ENCODE results near the gene ADORA2A. TPM values are rescaled to one million over a fixed set of nuclear protein-coding genes. Genes with fewer than 3 reads are reported as not detected.

The ADORA2A gene
- total and polyA plus RNA-seq, 10 of the 15 experiments (the other 5 are each of a cell fraction or from before 2014, with no cell fraction given): 0.69 to 31.2 (median 18.3) TPM

DNA sequence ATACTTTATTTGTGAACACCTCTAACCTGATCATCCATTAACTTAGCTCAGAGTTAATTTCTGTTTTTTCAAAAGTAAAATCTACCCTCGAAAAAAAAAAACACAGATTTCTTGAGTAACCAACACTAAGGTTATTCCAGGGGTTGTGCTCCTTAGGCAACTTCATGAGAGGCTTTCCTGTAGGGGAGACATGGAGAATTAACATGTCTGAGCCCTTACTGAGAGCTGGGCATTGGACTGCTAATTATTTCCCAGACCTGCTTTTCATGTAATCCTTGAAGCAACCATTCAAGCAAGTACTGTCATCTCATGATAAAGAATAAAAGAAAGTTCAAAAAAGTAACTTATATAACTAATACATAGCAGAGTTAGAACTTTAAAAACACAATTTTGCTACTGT is 54.2 kb downstream of the ADORA2A start:
- intact Hi-C loops (cut with micrococcal nuclease; ENCODE audit: unreplicated experiment) (no loop called here), in situ Hi-C loops (cut with MboI) (no loop called here)
- Histone ChIP-seq H4K20me1 (ENCODE audit: control insufficient read depth, insufficient read depth) (no peaks in the 10 kb centered on the region), H3K36me3 (ENCODE audit: control insufficient read depth in 2 of 2, insufficient read depth in 2 of 2, low read length in 1 of 2) (no peaks in the 10 kb centered on the region), H3K4me1 (ENCODE audit: control insufficient read depth, insufficient read depth, low read length) (no peaks in the 10 kb centered on the region), H3K4me3 (no peak overlapping the region), H3K4me2 (ENCODE audit: control insufficient read depth, insufficient read depth) (no peak overlapping the region), H2AFZ (ENCODE audit: control insufficient read depth, low read depth, low read length) (no peak overlapping the region), H3K9me3 (replicated peaks; ENCODE audit: control insufficient read depth, insufficient read depth, low read length) (no peaks in the 10 kb centered on the region), H3K27me3 (replicated peaks in 1 of 2; ENCODE audit: control insufficient read depth in 2 of 2, insufficient read depth in 2 of 2, low read length in 1 of 2) (no peaks in the 10 kb centered on the region), H3K27ac (ENCODE audit: control insufficient read depth, insufficient read depth) (no peak overlapping the region), H3K79me2 (ENCODE audit: control insufficient read depth, insufficient read depth, low read length) (no peaks in the 10 kb centered on the region), H3K9ac (ENCODE audit: control insufficient read depth, insufficient read depth, low read length) (no peak overlapping the region)
- RAD21 ChIA-PET (ENCODE audit: unreplicated experiment): interaction anchor here (0.8 kb wide), 1 partner anchor 58 kb away, joined by 5 read pairs; no protein-coding TSS in a partner anchor
- FAIRE-seq: no peak
- ATAC-seq: no peak
- DNase-seq (ENCODE audit: low read depth, low spot score): no peak
- BruUV-seq (replicated peaks): no TSS peak
- no peak for TF ChIP-seq EZH2 (IDR thresholded peaks at IDR 0.05; ENCODE audit: borderline replicate concordance, control insufficient read depth, low read depth, low read length)
- no peak for TF ChIP-seq ZNF274 (IDR thresholded peaks at IDR 0.05; ENCODE audit: insufficient read depth, insufficient read length)
- TF ChIP-seq HDGF (IDR thresholded peaks at IDR 0.05): no peak
- TF ChIP-seq, protein P1, sequence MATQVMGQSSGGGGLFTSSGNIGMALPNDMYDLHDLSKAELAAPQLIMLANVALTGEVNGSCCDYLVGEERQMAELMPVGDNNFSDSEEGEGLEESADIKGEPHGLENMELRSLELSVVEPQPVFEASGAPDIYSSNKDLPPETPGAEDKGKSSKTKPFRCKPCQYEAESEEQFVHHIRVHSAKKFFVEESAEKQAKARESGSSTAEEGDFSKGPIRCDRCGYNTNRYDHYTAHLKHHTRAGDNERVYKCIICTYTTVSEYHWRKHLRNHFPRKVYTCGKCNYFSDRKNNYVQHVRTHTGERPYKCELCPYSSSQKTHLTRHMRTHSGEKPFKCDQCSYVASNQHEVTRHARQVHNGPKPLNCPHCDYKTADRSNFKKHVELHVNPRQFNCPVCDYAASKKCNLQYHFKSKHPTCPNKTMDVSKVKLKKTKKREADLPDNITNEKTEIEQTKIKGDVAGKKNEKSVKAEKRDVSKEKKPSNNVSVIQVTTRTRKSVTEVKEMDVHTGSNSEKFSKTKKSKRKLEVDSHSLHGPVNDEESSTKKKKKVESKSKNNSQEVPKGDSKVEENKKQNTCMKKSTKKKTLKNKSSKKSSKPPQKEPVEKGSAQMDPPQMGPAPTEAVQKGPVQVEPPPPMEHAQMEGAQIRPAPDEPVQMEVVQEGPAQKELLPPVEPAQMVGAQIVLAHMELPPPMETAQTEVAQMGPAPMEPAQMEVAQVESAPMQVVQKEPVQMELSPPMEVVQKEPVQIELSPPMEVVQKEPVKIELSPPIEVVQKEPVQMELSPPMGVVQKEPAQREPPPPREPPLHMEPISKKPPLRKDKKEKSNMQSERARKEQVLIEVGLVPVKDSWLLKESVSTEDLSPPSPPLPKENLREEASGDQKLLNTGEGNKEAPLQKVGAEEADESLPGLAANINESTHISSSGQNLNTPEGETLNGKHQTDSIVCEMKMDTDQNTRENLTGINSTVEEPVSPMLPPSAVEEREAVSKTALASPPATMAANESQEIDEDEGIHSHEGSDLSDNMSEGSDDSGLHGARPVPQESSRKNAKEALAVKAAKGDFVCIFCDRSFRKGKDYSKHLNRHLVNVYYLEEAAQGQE (IDR thresholded peaks at IDR 0.05; ENCODE audit: low read depth, low read length): no peak
- TF ChIP-seq BHLHE40 (IDR thresholded peaks at IDR 0.05; ENCODE audit: borderline replicate concordance in 1 of 2, low read depth in 2 of 2, low read length in 1 of 2): no peak
- no peak for TF ChIP-seq NBN (IDR thresholded peaks at IDR 0.05)
- TF ChIP-seq NR2C1 (IDR thresholded peaks at IDR 0.05): no peak
- CTCF ChIA-PET: interaction anchor here (1.2 to 2.7 kb wide), 6 partner anchors 12 to 58 kb away, joined by 4 to 10 read pairs (median 6); no protein-coding TSS in a partner anchor
- POLR2A ChIA-PET: interaction anchor here (0.6 to 1.1 kb wide), 2 partner anchors 23 to 96 kb away, joined by 3 read pairs; no protein-coding TSS in a partner anchor
- 0% methylated on average over 1 of the region's 1 CpG for WGBS (ENCODE audit: insufficient coverage, insufficient replicate concordance, low lambda C conversion rate, missing lambda C conversion rate)
- SMC1A ChIA-PET (ENCODE audit: uncharacterized antibody, unreplicated experiment): interaction anchor here (1.9 to 2.3 kb wide), 2 partner anchors 16 to 22 kb away, joined by 5 to 6 read pairs; no protein-coding TSS in a partner anchor
